ENCODE measurements around the gene LGR4. TPM values are rescaled to one million over a fixed set of nuclear protein-coding genes. Genes with fewer than 3 reads are reported as not detected.

The LGR4 gene
- total and polyA plus RNA-seq, 9 of the 15 experiments (the other 6 are each of a cell fraction or from before 2014, with no cell fraction given) = 0.94 to 10.1 (median 5.8) TPM

- H3K79me2 ChIP-seq (ENCODE audit: control insufficient read depth, insufficient read depth, low read length) = no peaks in the 10 kb centered on the region
- no peak overlapping the region for H3K4me2 ChIP-seq (ENCODE audit: insufficient read depth, low read length)
- no peak overlapping the region for H3K9ac ChIP-seq (ENCODE audit: insufficient read depth in 1 of 2, low read depth in 2 of 2, low read length in 2 of 2)
- no TSS peak for BruUV-seq (replicated peaks)
- H3K4me3 ChIP-seq = no peak overlapping the region
- no peaks in the 10 kb centered on the region for H4K20me1 ChIP-seq (replicated peaks; ENCODE audit: control insufficient read depth, insufficient read depth, low read length)
- peaks cover 8 to 53% of the 10 kb centered on the region in 2 experiments; a peak in 3 of 5 replicates for H3K4me1 ChIP-seq (replicated peaks in 1 of 2; ENCODE audit: control insufficient read depth in 2 of 2, insufficient read depth in 2 of 2, low read length in 2 of 2)
- H3K27ac ChIP-seq (ENCODE audit: extremely low read depth, low read depth, low read length) = no peak overlapping the region
- H3K27me3 ChIP-seq (ENCODE audit: control insufficient read depth in 2 of 2, insufficient read depth in 2 of 2, low read length in 2 of 2) = no peaks in the 10 kb centered on the region
- no peaks in the 10 kb centered on the region for H3K36me3 ChIP-seq (ENCODE audit: control insufficient read depth, insufficient read depth, low read length)
- WGBS (ENCODE audit: insufficient coverage, low coverage, missing lambda C conversion rate) = 73% methylated on average over 4 of the region's 4 CpGs
- no peak for DNase-seq (ENCODE audit: extremely low read depth in 1 of 4, low spot score in 3 of 4)
- no peak for ATAC-seq
- in situ Hi-C loops (cut with MboI) (no loop called here), intact Hi-C loops (cut with micrococcal nuclease) (no loop called here)
- ChIA-PET POLR2A (interaction anchor here (0.6 to 2.2 kb wide), 4 partner anchors 10 to 21 kb away, joined by 3 to 9 read pairs (median 5); no protein-coding TSS in a partner anchor), CTCF (ENCODE audit: low intra/inter-chr PET ratio) (no interaction called here)
- TF ChIP-seq PPARD (CRISPR knock-in tag; IDR thresholded peaks at IDR 0.05) (no peak), TFAM (CRISPR knock-in tag; conservative IDR thresholded peaks at IDR 0.05) (no peak), ERF (CRISPR knock-in tag; IDR thresholded peaks at IDR 0.05) (no peak)
- TF ChIP-seq, protein P1, sequence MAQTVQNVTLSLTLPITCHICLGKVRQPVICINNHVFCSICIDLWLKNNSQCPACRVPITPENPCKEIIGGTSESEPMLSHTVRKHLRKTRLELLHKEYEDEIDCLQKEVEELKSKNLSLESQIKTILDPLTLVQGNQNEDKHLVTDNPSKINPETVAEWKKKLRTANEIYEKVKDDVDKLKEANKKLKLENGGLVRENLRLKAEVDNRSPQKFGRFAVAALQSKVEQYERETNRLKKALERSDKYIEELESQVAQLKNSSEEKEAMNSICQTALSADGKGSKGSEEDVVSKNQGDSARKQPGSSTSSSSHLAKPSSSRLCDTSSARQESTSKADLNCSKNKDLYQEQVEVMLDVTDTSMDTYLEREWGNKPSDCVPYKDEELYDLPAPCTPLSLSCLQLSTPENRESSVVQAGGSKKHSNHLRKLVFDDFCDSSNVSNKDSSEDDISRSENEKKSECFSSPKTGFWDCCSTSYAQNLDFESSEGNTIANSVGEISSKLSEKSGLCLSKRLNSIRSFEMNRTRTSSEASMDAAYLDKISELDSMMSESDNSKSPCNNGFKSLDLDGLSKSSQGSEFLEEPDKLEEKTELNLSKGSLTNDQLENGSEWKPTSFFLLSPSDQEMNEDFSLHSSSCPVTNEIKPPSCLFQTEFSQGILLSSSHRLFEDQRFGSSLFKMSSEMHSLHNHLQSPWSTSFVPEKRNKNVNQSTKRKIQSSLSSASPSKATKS (CRISPR knock-in tag; IDR thresholded peaks at IDR 0.05) = no peak
- no peaks in the 10 kb centered on the region for H3K9me1 ChIP-seq (ENCODE audit: control insufficient read depth, insufficient read depth, low read length)
- no peak for FAIRE-seq
- H2AFZ ChIP-seq (ENCODE audit: low read depth, low read length) = no peak overlapping the region
- no peaks in the 10 kb centered on the region for H3K9me3 ChIP-seq (replicated peaks; ENCODE audit: control insufficient read depth, insufficient read depth, low read depth, low read length)
Observed at GRCh38 chr11:27394781-27395228, 77.8 kb downstream of the LGR4 start.
